T-helper 1 cell treated with Interleukin-12 subunit alpha and Interleukin-12 subunit beta and Interleukin-4 antibody, amounts not matched to agents 30 ng/mL and 1 ng/mL, for 36 hours (primary cell): Measurements from ENCODE around the gene INAFM1. TPM values are rescaled to one million over a fixed set of nuclear protein-coding genes. Genes with fewer than 3 reads are reported as not detected.
"Not testable (repeated sequence)": the region's sequence is repeated elsewhere in the genome, so short reads cannot be mapped to it uniquely, and the experiment has no call there.

ENCODE experiments used
- intact Hi-C: fragments of 100-400 bp; cut with micrococcal nuclease; formaldehyde crosslinking; loops from one replicate; pipeline ENCODE4 v1.15.1; 2024
- total RNA-seq: library from RNA; stranded (reverse); gene quantifications from 2 replicates; pipeline ENCODE4 v1.2.3, GENCODE V29; 2022

INAFM1 gene
- total RNA-seq, 1 donor from 2014 or later: 10.3 TPM

DNA sequence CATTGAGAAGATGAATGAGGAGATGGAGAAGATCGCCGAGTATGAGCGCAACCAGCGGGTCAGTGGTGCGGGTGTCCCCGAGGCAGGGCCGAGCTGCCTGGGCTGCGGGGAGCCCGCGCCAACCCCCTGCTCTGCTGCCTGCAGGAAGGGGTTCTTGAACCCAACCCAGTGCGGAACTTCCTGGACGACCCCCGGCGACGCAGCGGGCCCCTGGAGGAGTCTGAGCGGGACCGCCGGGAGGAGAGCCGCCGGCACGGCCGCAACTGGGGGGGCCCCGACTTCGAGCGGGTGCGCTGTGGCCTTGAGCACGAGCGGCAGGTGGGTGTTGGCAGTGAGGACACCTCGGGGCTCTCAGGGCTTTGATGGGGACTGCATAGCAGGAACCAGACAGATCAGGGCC is 10.1 kb upstream of the INAFM1 start:
- intact Hi-C loops: no loop called here

DNA sequence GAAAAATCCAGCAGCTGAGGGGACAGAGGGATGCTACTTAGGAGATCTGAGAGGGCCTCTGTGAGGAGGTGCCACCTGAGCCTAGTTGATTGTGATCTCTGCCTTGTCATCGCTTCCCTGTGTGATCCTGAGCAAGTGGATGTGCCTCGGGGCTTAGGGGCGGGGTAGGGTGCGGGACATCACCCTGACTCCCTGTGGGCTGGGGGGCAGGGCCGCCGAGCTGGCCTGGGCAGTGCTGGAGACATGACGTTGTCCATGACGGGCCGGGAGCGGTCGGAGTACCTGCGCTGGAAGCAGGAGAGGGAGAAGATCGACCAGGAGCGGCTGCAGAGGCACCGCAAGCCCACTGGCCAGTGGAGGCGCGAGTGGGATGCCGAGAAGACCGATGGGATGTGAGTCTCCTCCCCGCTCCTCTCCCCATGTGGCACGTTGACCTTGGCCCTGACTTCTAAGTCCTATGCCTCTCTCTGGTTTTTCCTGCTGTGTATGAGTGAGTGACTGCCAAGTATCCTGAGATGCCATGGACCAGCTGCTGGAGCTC is 8.2 kb upstream of the INAFM1 start:
- intact Hi-C loops: no loop called here

DNA sequence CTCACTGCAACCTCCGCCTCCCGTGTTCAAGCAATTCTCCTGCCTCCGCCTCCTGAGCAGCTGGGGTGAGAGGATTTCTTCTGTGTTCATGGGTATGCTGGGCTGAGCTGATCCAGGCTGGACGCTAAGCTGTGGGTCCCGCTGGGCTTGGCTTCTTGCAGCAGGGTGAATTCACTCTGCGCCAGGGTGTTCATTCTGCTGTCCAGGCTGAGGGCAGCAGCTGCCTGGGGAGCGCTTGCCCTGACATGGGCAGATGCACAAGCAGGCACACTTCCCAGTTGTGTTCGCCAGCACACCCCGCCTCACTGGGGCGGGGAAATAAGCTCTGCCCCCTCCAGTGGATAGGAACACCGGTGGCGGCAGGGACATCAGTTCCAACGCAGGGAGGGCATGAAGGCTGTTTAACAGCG is 7.3 kb upstream of the INAFM1 start:
- intact Hi-C loops: no loop called here

DNA sequence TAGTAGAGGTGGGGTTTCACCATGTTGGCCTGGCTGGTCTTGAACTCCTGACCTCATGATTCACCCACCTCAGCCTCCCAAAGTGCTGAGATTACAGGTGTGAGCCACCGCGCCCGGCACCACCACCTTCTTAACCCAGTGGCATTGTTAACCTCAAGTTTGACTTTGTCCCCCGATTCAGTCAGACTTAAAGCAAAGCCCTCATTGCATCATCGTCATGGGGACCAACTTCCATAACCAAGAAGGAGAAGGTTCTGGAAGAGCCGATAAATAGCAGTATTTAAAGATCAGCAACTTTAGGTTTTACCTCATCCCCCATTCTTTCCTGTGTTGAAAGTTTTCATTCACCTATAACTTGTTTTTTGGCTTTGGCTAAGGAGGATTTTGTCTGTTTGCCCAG is 6.7 kb upstream of the INAFM1 start:
- intact Hi-C loops: no loop called here

DNA sequence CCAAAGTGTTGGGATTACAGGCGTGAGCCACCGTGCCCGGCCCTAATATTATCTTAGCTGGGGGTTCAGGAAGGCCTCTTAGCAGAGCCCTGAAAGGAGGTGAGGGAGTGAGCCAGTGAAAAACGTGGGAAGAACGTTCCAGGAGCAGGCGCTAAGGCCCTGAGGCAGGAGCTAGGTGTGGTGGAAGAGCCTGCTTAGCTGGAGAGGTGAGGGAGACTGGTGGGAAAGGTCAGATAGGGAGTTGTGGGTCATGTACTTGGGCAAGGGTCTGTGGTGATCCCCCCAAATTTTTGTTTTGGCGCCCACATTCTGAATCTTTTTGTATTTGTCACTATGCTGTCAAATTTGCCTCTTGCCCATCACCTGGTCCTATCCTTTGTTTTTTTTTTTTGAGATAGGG is 5.1 kb upstream of the INAFM1 start:
- intact Hi-C loops: no loop called here

DNA sequence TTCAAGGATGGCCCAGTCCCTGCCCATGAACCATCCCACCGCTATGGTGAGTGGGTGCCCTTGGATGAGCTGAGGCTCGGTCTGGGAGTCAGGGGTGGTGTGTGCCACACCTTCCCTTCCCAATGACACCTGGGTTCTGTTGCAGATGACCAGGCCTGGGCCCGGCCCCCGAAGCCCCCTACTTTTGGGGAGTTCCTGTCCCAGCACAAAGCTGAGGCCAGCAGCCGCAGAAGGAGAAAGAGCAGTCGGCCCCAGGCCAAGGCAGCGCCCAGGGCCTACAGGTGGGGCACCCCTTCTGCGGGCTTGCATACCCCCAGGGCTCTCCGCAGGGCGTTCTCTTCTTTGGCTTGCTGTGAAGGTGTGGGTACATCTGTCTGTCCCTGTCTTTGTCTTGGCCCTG is 4.3 kb upstream of the INAFM1 start:
- intact Hi-C loops: loop anchor here (5.0 to 10.0 kb wide), 3 partner anchors 1222 to 1844 kb away; partner anchors contain the start of genes C19orf73, LIN7B, PPFIA3 and PPM1N

DNA sequence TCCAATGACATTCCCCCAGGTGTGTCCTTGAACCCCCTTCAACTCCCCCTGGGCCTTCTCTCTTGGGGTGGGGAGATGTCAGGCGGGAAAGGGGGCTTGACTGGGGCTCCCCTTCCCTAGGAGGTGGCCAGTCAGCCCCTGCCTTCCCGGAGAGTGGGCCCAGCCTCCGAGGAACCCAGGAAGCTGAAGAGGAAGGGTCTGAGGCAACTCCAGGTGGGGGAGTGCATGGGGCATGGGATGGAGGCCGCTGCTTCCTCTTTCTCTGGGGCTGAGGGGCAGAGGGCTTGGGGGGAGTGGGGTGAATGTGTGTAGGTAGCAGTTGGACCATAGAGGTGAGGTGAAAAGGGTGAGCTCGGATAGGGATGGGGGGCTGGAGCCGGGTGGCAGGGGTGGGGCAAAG is 2.7 kb upstream of the INAFM1 start:
- intact Hi-C loops: loop anchor here (5.0 to 10.0 kb wide), 3 partner anchors 1220 to 1843 kb away; partner anchors contain the start of genes C19orf73, LIN7B, PPFIA3 and PPM1N

DNA sequence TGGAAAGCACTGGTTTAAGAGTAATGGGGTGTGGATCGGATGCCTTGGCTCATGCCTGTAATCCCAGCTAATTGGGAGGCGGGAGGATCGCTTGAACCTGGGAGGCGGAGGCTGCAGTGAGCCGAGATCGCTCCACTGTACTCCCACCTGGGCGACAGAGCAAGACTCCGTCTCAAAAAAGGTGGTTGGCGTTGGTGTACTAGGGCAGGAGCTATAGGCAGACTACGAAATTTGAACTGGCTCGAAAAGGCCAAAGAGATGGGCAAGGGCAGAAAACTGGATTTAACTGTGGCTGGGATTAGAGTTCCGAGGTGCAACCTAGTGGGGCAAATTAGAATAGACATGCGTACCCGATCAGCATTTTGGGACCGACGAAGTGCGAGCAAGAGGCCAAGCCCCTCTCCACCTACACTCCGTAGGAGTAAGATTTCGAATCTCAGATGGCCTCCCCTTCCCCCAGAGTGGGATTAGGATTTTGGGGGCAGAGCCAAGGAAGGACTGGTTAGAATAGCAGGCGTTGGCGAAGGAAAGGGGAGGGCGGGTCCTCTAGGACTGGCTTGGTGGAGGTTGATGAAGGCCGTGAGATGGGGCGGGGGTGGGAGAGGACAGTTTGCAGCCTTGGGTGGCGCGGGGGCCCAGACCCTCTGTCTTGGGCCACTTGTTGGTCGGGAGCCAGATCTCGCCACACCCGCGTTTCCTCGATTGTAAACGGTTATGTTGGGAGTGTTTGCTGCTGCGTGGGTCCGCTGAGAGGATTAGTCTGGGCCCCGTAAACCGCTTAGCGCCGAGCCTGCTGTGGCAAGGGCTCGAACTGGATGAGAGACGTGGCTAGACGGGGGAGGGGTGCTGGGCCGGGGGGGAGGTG is 2.0 kb upstream of the INAFM1 start:
- intact Hi-C loops: loop anchor here (1.0 to 10.0 kb wide), 4 partner anchors 611 to 1842 kb away; partner anchors contain the start of genes C19orf73, DACT3, LIN7B and PPFIA3

DNA sequence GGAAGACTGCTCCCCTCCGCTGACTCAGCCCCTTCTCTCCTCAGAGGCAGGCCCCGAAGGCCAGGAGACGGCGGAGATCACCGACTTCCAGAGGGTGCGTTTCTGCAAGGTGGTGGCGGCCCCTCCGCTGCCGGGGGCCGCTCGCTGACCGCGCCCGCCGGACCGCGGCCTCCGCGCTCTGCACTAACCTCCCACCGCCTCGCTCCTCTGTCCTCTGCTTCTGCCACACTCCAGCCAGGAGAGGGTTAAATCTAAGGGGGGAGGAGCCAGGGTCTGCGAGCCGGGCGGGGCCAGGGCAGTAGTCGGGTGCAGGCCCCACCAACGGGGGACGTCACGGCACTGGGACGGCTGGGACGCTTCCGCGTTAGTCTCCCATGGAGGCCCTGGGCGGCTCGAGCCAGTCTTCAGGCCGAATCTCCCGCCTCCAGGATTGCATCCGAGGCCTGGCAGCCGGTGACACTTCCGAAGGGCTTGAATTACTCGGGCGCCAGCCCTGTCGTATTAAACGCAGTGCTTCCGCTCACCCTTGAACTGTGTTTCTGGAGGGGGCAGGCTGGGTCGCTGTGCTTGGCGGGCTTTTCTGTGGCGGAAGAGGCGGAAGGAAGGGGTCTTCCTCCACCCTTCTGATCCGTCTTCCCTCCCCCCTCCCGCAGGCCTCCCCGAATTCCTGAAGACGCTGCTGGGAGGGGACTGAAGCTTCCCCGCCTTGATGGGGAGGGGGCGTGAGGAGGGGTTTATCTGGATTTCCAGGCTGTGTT is 1.2 kb upstream of the INAFM1 start:
- intact Hi-C loops: loop anchor here (1.0 to 10.0 kb wide), 18 partner anchors 16 to 1841 kb away; partner anchors contain the start of genes ARHGAP35, BICRA, C19orf73 and DACT3

DNA sequence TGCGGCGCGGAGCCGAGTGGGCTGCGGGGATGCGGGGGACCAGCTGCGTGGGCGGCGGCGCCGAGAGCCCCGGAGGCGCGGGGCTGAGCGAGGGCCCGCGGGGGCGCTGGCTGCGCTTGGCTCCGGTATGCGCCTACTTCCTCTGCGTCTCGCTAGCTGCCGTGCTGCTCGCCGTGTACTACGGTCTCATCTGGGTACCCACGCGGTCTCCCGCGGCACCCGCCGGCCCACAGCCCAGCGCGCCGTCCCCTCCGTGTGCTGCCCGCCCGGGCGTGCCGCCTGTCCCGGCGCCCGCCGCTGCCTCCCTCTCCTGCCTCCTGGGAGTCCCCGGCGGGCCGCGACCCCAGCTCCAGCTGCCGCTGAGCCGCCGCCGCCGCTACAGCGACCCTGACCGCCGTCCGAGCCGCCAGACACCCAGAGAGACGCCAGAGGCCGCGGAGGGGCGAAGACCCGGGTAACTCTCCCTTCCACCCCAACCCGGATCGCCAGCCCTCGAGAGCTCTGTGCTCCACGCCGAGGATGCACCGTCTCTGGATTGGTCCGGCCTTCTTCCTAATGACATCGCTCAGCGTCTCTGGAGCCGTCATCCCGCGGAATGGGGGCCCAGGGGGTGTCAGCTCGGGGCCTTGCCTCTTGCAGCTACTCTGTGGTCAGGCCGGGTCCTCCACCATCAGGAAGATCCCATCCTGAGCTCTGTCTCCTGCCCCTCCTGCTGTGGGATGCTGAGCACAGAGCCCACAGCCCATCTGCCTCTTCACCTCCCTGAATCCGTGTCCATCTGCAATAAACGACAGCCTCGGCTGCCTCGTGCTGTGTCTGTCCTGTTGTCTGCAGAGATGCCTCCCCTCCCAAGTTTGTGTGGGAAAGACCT is 441 bp downstream of the INAFM1 start:
- intact Hi-C loops: loop anchor here (1.0 to 10.0 kb wide), 17 partner anchors 18 to 1840 kb away; partner anchors contain the start of genes ARHGAP35, BICRA, C19orf73 and DHX34

DNA sequence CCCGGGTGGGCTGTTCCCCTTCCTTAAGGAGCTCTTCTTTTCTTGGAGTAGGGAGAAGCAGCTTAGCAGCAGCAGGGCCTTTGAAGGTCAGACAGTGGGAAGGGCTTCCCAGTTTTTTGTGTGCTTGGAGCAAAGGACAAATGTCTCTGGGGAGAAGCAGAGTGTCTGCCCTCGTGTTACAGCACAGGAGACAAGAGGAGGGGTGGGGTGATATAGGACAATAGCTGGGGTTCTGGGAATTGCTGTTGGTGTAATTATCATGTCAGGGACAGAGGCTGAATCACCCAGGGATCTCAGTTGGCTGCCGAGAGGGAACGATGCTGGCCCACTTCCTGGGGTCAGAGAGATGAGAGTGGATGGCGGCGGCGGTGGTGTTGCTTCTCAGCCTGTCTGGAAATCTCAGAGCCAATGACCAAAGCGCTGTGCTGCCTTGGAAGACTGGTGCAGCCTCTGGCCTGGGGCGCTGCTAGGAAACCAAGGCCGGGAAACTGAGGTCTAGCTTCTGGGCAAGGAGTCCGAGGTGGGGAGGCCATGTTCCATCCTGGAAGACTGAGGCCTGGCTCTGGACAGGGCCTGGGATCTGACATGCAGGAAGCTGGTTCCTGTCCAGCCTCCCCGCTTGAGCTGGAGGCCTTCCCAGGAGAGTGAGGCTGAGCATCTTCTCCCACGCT is 1.2 kb downstream of the INAFM1 start:
- intact Hi-C loops: loop anchor here (2.0 to 10.0 kb wide), 3 partner anchors 333 to 1839 kb away; partner anchors contain the start of genes BICRA, C19orf73, LIN7B and PPFIA3

DNA sequence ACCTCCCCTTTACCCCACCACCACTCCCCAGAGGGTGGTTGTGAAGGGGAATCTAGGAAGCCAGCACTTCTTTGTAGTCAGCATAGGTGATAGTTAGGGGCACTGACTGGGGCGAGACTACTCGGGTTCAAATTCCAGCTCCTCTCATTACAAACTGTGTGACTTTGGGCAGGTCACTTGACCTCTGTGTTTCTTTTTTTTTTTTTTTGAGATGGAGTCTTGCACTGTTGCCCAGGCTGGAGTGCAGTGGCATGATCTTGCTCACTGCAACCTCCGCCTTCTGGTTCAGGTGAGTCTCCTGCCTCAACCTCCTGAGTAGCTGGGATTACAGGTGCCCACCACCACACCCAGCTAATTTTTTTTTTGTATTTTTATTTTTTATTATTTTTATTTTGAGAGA is 1.8 kb downstream of the INAFM1 start:
- intact Hi-C loops: loop anchor here (10.0 kb wide), 1 partner anchor 1838 kb away; the partner anchor contains the start of genes C19orf73, LIN7B and PPFIA3

DNA sequence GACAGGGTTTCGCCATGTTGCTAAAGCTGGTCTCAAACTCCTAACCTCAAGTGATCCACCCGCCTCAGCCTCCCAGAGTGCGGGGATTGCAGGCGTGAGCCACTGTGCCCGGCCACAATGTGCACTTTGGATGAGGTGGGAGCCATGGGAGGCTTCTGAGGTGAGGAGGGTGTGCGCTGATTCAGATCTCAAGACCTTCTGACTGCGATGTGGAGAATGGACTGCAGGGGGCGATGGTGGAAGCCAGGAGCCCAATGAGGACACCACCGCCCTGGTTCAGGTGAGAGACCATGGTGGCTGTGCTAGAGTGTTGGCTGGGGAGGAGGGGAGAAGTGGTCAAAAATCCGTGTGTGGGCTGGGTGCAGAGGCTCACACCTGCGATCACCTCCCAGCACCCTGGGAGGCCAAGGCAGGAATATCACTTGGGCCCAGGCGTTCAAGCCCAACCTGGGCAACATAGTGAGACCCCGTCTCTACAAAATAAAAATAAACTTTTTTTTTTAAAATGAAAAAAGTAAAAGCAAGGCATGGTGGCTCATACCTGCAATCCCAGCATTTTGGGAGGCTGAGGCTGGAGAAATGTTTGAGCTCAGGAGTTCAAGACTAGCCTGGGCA is 5.6 kb downstream of the INAFM1 start:
- intact Hi-C loops: loop anchor here (1.0 kb wide), 1 partner anchor 147 kb away; no protein-coding TSS in a partner anchor

DNA sequence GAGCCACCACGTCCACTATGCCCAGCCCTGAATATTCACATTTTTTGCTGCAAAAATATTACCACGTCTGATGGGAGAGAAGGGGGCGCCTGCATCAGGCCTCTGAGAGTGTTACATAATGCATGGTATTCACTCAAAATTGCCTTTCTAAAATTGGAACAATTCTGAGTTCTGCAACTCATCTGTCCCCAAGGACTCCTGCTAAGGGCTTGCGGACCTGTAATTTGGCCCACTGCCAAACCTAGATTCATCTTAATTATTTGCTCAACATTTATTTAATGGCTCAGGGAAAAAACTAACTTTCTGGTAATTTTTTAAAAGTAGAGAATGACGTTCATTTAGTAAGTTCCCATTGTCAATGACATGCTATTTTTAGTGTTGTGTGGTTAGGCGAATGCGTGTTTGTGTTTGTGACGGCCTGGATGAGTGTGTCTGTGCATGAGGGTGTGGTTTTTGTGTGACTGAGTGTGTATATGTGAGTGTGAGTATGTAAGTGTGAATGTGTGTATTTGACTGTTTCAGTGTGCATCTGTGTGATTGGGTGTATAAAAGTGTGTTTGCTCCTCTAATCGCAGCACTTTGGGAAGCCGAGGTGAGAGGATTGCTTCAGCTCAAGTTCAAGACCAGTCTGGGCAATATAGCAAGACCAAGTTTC is 8.8 kb downstream of the INAFM1 start:
- intact Hi-C loops: loop anchor here (1.0 kb wide), 2 partner anchors 108 to 144 kb away; no protein-coding TSS in a partner anchor

DNA sequence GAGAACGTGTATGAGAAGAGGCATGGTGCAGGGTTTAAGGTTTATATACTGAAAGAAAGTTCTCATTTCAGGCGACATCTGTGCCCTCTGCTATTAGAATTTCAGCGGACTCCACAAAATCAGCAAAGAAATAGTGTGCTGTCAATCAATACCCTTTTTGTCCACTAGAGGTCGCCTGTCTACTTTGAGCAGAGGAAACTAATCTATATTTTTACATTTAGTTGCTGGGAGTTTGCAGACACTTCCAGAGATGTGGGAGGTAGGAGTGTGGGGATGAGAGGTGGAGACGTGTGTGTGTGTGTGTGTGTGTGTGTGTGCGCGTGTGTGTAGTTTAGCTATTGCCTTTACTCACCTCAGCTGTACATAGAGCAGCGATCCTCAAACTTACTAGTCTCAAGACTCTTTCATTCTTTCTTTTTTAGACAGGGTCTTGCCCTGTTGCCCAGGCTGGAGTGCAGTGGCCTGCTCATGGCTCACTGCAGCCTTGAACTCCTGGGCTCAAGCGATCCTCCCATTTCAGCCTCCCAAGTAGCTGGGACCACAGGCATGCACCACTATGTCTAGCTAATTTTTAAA is 9.7 kb downstream of the INAFM1 start:
- intact Hi-C loops: loop anchor here (1.0 kb wide), 2 partner anchors 107 to 143 kb away; no protein-coding TSS in a partner anchor

DNA sequence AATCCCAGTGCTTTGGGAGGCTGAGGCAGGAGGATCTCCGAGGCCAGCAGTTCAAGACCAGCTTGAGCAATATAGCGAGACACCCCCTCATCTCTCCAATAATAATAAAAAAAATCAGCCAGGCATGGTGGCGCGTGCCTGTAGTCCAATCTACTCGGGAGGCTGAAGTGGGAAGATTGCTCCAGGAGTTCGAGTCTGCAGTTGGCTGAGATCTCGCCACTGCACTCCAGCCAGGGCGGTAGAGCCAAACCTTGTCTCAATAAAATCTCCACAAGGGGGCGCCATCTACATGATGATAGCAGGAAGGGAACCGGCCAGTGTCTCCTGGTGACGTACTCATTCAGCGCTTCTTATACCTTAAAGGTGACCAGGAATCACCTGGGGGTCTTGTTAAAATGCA is 21.4 kb downstream of the INAFM1 start:
- intact Hi-C loops: loop anchor here (1.0 to 5.0 kb wide), 5 partner anchors 51 to 411 kb away; partner anchors contain the start of genes DHX34 and NAPA

DNA sequence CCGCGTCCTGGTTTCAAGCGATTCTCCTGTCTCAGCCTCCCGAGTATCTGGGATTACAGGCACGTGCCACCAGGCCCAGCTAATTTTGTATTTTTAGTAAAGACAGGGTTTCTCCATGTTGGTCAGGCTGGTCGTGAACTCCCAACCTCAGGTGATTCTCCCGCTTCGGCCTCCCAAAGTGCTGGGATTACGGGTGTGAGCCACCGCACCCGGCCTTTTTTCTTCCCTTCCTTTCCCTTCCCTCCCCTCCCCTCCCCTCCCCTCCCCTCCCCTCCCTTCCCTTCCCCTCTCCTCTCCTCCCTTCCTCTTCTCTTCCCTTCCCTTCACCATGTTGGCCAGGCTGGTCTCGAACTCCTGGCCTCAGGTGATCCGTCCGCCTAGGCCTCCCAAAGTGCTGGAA is 26.2 kb downstream of the INAFM1 start:
- intact Hi-C loops: not testable (repeated sequence)

DNA sequence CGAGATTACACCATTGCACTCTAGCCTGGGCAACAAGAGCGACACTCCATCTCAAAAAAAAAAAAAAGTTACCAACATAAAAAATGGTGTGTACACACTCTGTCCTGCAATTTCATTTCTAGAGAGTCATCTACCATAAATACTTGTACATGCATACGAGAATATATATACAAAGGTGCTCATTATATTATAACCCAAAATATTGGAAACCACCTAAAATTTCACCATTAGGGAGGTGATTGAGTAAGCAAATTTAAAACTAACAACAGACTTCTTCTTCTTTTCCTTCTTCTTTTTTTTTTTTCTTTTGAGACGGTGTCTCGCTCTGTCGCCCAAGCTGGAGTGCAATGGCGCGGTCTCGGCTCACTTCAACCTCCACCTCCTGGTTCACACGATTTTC is 27.6 kb downstream of the INAFM1 start:
- intact Hi-C loops: no loop called here
